HepG2 (cell line): ENCODE results near the gene NRP1. TPM values are rescaled to one million over a fixed set of nuclear protein-coding genes. Genes with fewer than 3 reads are reported as not detected.

Experiments used
- ATAC-seq: fragments of 200-7000 bp; cut with Tn5 transposase; 3 replicates; pipeline ENCODE4 v1.9.1; 2020; ENCODE audit warnings: mild to moderate bottlenecking, moderate library complexity
- BruUV-seq: library from RNA; stranded (reverse); fragments of 400-500 nt; replicated peaks from 2 replicates; lab custom pipeline; 2021; lab: Mats Ljungman, UMichigan
- CTCF ChIA-PET: fragments of 300-600 bp; formaldehyde crosslinking; extraction: SDS; loops from one replicate; lab custom pipeline; 2021; ENCODE audit warnings: low total read pairs, inconsistent platforms, low intra/inter-chr PET ratio; lab: Yijun Ruan, JAX
- POLR2A ChIA-PET: fragments of 350-600 bp; sonication (Branson Sonifier 250); formaldehyde crosslinking; loops from one replicate; lab custom pipeline; 2020; ENCODE audit warnings: antibody characterized with exemption, inconsistent platforms; lab: Yijun Ruan, JAX
- DNase-seq: peaks from one replicate; pipeline ENCODE4 v3.0.0-alpha.2; 2015; ENCODE audit warnings: low spot score
- FAIRE-seq: peaks from 3 replicates; lab custom pipeline; 2011; peaks lifted over from hg19 to GRCh38; lab: Jason Lieb, UNC
- H2AFZ ChIP-seq: one replicate; pipeline ENCODE4 v1.6.1; 2011; ENCODE audit warnings: low read length, inconsistent platforms
- H3K27ac ChIP-seq: fragments of 300-600 bp; 3 replicates; pipeline ENCODE4 v1.8.0; 2011; ENCODE audit warnings: mixed run types, mild to moderate bottlenecking, mixed read lengths, low read length, inconsistent platforms; ENCODE audit not compliant: insufficient read depth; ENCODE audit errors: extremely low read length
- H3K27me3 ChIP-seq, 2 experiments: fragments of 200-600 bp in 1 of 2; 2 replicates in 1 of 2; 3 replicates in 1 of 2; pipeline versions ENCODE4 v1.6.0 to v1.8.0; 2011; ENCODE audit warnings: low read length in 2 of 2, mild to moderate bottlenecking in 2 of 2, moderate library complexity in 2 of 2, inconsistent platforms in 1 of 2; ENCODE audit not compliant: insufficient read depth in 2 of 2, control insufficient read depth in 1 of 2
- H3K36me3 ChIP-seq, 2 experiments: fragments of 200-600 bp in 1 of 2; replicated peaks in 1 of 2; 2 replicates in 1 of 2; 3 replicates in 1 of 2; pipeline versions ENCODE4 v1.5.1 to v1.8.0; 2011; ENCODE audit warnings: low read length in 2 of 2, inconsistent platforms in 1 of 2; ENCODE audit not compliant: insufficient read depth in 2 of 2, control insufficient read depth in 1 of 2
- H3K4me1 ChIP-seq: 2 replicates; pipeline ENCODE4 v1.5.1; 2012; ENCODE audit warnings: low read length, inconsistent platforms; ENCODE audit not compliant: insufficient read depth
- H3K4me2 ChIP-seq: 2 replicates; pipeline ENCODE4 v1.6.0; 2011; ENCODE audit warnings: low read depth, low read length, inconsistent platforms
- H3K4me3 ChIP-seq, 3 experiments: fragments of 200-600 bp in 1 of 3; sonication (generic), shearing (Covaris generic) in 1 of 3; replicated peaks in 1 of 3; 2 replicates each; pipeline ENCODE4 v1.5.1; 2011 to 2016; ENCODE audit warnings: low read length in 3 of 3, inconsistent platforms in 2 of 3, low read depth in 2 of 3, mild to moderate bottlenecking in 2 of 3, control low read depth in 1 of 3, mixed read lengths in 1 of 3; ENCODE audit not compliant: insufficient read depth in 1 of 3
- H3K79me2 ChIP-seq: one replicate; pipeline ENCODE4 v1.6.1; 2011; ENCODE audit warnings: low read length, inconsistent platforms; ENCODE audit not compliant: insufficient read depth
- H3K9ac ChIP-seq: 2 replicates; pipeline ENCODE4 v1.6.0; 2011; ENCODE audit warnings: mild to moderate bottlenecking, low read depth, low read length, inconsistent platforms; ENCODE audit not compliant: insufficient read depth
- H3K9me3 ChIP-seq: 2 replicates; pipeline ENCODE4 v1.5.1; 2012; ENCODE audit warnings: mild to moderate bottlenecking, low read length
- H4K20me1 ChIP-seq: 2 replicates; pipeline ENCODE4 v1.6.0; 2011; ENCODE audit warnings: inconsistent platforms, mild to moderate bottlenecking, low read length, moderate library complexity; ENCODE audit not compliant: insufficient read depth
- ASH2L ChIP-seq: fragments of 300-600, 200-600 bp; sonication (generic); IDR thresholded peaks from 2 replicates; pipeline ENCODE4 v1.7.0; 2017; ENCODE audit warnings: low read depth, mild to moderate bottlenecking, moderate library complexity, mixed read lengths, low read length; ENCODE audit not compliant: insufficient read length
- E2F2 ChIP-seq: sonication (generic); formaldehyde crosslinking; IDR thresholded peaks from 2 replicates; pipeline ENCODE4 v1.4.0; 2020; ENCODE audit warnings: missing genetic modification reagents, borderline replicate concordance
- ERF ChIP-seq: IDR thresholded peaks from 2 replicates; pipeline ENCODE4 v1.6.1; 2018; ENCODE audit warnings: missing biosample characterization, missing genetic modification reagents
- GATAD2A ChIP-seq: IDR thresholded peaks from 2 replicates; pipeline ENCODE4 v1.6.1; 2016
- KDM4B ChIP-seq: sonication (generic); formaldehyde crosslinking; IDR thresholded peaks from 2 replicates; pipeline ENCODE4 v1.4.0; 2020; ENCODE audit warnings: missing genetic modification reagents
- KLF16 ChIP-seq, 2 experiments: sonication (generic) in 1 of 2; formaldehyde crosslinking in 1 of 2; IDR thresholded peaks; 2 replicates each; pipeline versions ENCODE4 v1.6.1 to v1.8.0; 2016 to 2023; ENCODE audit warnings: missing genetic modification reagents in 2 of 2, missing compliant biosample characterization in 1 of 2
- SALL1 ChIP-seq: sonication (generic); formaldehyde crosslinking; IDR thresholded peaks from 2 replicates; pipeline ENCODE4 v1.8.0; 2022; ENCODE audit warnings: mild to moderate bottlenecking, missing genetic modification reagents
- SRSF9 ChIP-seq: fragments of 200-400 bp; formaldehyde crosslinking; IDR thresholded peaks from 2 replicates; pipeline ENCODE4 v1.6.1; 2018; ENCODE audit warnings: borderline replicate concordance, mild to moderate bottlenecking, low read depth, low read length; ENCODE audit not compliant: insufficient read depth, poor library complexity, severe bottlenecking
- TOE1 ChIP-seq: sonication (generic); formaldehyde crosslinking; IDR thresholded peaks from 2 replicates; pipeline ENCODE4 v1.4.0; 2020; ENCODE audit warnings: mild to moderate bottlenecking, missing genetic modification reagents
- XBP1 ChIP-seq: sonication (generic); formaldehyde crosslinking; IDR thresholded peaks from 2 replicates; pipeline ENCODE4 v1.5.0; 2020; ENCODE audit warnings: missing genetic modification reagents
- ZFX ChIP-seq: sonication (generic); formaldehyde crosslinking; IDR thresholded peaks from 2 replicates; pipeline ENCODE4 v1.4.0; 2020; ENCODE audit warnings: mild to moderate bottlenecking, low read depth, missing genetic modification reagents, moderate library complexity
- ZNF124 ChIP-seq: sonication (generic); formaldehyde crosslinking; IDR thresholded peaks from 2 replicates; pipeline ENCODE4 v1.4.0; 2020; ENCODE audit warnings: missing genetic modification reagents
- ZNF382 ChIP-seq: sonication (generic); formaldehyde crosslinking; IDR thresholded peaks from 2 replicates; pipeline ENCODE4 v1.5.0; 2020; ENCODE audit warnings: missing genetic modification reagents, mild to moderate bottlenecking, borderline replicate concordance
- ZNF746 ChIP-seq: sonication (generic); formaldehyde crosslinking; IDR thresholded peaks from 2 replicates; pipeline ENCODE4 v1.8.0; 2022; ENCODE audit warnings: mild to moderate bottlenecking, missing genetic modification reagents
- WGBS: methylation state at CpG from one replicate; pipeline ENCODE4 v1.1.6; 2017; ENCODE audit warnings: low lambda C conversion rate; 5-methylcytosine and 5-hydroxymethylcytosine counted together
- in situ Hi-C: cut with HindIII; loops from 2 replicates; pipeline ENCODE4 v1.10.0; 2017; ENCODE audit warnings: low pct_unique_long_range_greater_than_20kb; ENCODE audit not compliant: extremely low pct_ligation_motif_present
- intact Hi-C: fragments of 100-400 bp; cut with micrococcal nuclease; formaldehyde crosslinking; loops from one replicate; pipeline ENCODE4 v1.10.0; 2022; ENCODE audit not compliant: unreplicated experiment
- polyA plus RNA-seq, 8 experiments: library from polyadenylated mRNA; depleted of rRNA in 3 of 8; stranded (reverse) in 7 of 8; unstranded in 1 of 8; fragments of >200 nt; fragmentation: Illumina TruSeq in 4 of 8; extraction: Trizol in 4 of 8; gene quantifications; 2 replicates each; pipeline versions ENCODE4 v1.2.1 to v1.2.3, GENCODE V29; 2011 to 2016; ENCODE audit warnings: low read depth in 4 of 8, missing spikeins in 1 of 8, mixed read lengths in 1 of 8; ENCODE audit not compliant: insufficient read depth in 1 of 8
- total RNA-seq, 5 experiments: library from RNA; depleted of rRNA; stranded (reverse); fragments of >200 nt; fragmentation: Illumina TruSeq; extraction: Trizol; gene quantifications; 2 replicates each; pipeline ENCODE4 v1.2.3, GENCODE V29; 2016; ENCODE audit warnings: low read depth in 1 of 5
- TF ChIP-seq, protein P1 (sequence below): sonication (generic); formaldehyde crosslinking; conservative IDR thresholded peaks from 2 replicates; pipeline ENCODE4 v1.8.1; 2023; ENCODE audit warnings: missing genetic modification reagents

Gene NRP1
- total and polyA plus RNA-seq, 2 of the 13 experiments (the other 11 are each of a cell fraction or from before 2014, with no cell fraction given), result 5.3 to 5.8 TPM

DNA sequence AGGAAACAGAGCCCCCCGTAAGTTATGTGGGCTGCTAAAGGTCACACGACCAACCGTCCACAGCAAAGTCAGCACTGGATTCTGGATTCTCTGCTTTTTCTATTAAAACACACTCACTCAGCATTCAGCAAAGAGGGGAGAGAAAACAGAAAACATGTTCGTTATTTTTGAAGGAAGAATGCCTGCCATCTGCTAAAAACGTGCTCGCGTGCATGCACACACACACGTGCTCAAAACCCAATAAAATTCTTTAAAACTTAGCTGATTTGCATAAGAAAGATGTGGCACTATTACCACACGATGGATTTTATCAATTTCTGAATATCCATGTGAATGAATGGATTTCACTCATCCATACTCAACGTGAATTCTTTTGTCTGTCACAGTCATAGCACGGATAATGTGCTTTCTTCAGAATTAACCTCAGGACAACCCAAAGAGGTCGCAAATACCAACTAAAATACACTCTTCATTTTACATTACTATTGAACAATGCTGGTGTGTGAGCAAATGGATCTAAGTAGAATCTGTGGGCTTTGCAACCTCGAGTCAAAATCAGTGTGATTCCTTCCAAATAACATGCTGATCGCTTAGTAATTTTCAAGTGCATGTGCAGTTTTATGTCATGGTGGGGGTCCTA, 40.8 kb downstream of the NRP1 start:
- Histone ChIP-seq H2AFZ (no peak overlapping the region), H3K4me2 (no peak overlapping the region), H3K36me3 (peaks cover 0 to 3% of the 10 kb centered on the region in 2 experiments; a peak in 1 of 5 replicates), H3K27me3 (no peaks in the 10 kb centered on the region), H4K20me1 (no peaks in the 10 kb centered on the region), H3K27ac (no peak overlapping the region), H3K79me2 (no peaks in the 10 kb centered on the region), H3K4me1 (peaks cover 23% of the 10 kb centered on the region), H3K4me3 (no peak overlapping the region), H3K9me3 (no peaks in the 10 kb centered on the region), H3K9ac (no peak overlapping the region)
- ATAC-seq, result no peak
- DNase-seq, result no peak
- BruUV-seq, result no TSS peak
- in situ Hi-C loops, result no loop called here
- WGBS, result 94% methylated on average over 14 of the region's 14 CpGs
- intact Hi-C loops, result no loop called here
- no peak for FAIRE-seq
- TF ChIP-seq TOE1 (CRISPR knock-in tag) (no peak), ZNF746 (CRISPR knock-in tag) (no peak), ERF (CRISPR knock-in tag) (no peak), ZNF124 (CRISPR knock-in tag) (no peak), GATAD2A (no peak), SALL1 (CRISPR knock-in tag) (no peak), E2F2 (CRISPR knock-in tag) (no peak), KLF16 (CRISPR knock-in tag; IDR thresholded peaks at IDR 0.05) (no peak), ZNF382 (CRISPR knock-in tag) (no peak), KDM4B (CRISPR knock-in tag) (no peak), ASH2L (no peak), SRSF9 (no peak), ZFX (CRISPR knock-in tag) (no peak), XBP1 (no peak)
- TF ChIP-seq, protein P1, sequence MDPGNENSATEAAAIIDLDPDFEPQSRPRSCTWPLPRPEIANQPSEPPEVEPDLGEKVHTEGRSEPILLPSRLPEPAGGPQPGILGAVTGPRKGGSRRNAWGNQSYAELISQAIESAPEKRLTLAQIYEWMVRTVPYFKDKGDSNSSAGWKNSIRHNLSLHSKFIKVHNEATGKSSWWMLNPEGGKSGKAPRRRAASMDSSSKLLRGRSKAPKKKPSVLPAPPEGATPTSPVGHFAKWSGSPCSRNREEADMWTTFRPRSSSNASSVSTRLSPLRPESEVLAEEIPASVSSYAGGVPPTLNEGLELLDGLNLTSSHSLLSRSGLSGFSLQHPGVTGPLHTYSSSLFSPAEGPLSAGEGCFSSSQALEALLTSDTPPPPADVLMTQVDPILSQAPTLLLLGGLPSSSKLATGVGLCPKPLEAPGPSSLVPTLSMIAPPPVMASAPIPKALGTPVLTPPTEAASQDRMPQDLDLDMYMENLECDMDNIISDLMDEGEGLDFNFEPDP (CRISPR knock-in tag), result no peak
- CTCF ChIA-PET, result no interaction called here
- POLR2A ChIA-PET, result no interaction called here
